NK-92 treated with Interleukin-12 subunit alpha and Interleukin-12 subunit beta, amount 100 ng/mL, for 24 hours (cell line): ENCODE data around the gene RCOR1.

ENCODE experiments used
- DNase-seq: peaks from one replicate; lab custom pipeline; 2025; lab: John Stamatoyannopoulos, UW

The RCOR1 gene

GRCh38 chr14:102726191-102726949 is 133.9 kb downstream of the RCOR1 start:
- DNase-seq, result no peak

GRCh38 chr14:102727336-102728095 is 135.1 kb downstream of the RCOR1 start:
- DNase-seq, result no peak

- DNase-seq, result no peak
These were observed 136.1 kb downstream of the RCOR1 start for GRCh38 chr14:102728501-102728900.

DNA sequence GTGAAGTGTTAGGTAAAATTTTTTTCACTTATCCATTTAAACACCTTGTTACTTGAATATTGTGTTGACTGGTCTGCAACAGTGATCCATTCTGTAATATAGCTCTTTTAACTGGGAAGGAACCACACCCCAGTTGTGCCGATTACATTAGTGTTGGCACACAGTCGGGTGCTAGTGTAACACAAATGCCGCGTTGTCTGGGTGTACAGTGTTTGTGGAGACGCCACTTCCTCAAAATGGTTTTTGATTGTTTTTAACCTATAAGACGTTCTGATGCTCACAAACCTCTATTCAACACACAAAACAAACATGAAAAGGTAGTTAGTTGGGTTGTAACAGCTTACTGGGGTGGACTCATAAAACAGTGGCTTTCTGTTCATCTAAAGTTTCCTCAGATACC is 136.8 kb downstream of the RCOR1 start:
- DNase-seq, result no peak

DNA sequence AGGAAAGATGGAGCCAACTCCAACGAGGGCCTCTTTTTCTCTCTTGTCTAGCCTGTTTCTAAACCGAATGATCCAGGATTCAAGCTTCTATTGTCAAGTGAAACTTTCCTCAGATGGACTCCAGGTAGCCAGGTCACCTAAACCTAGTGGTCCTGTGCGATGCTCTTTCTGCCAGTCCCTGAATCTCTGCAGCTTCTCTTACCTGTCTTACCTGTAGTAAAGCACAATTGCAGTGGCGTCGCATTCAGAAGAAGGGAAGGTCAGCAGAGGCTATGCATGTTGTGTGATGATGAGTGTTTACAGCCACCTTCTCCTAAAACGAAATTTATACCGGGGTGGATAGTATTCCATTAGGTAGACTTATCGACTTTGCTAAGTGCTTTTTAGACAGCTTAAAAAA is 137.4 kb downstream of the RCOR1 start:
- no peak for DNase-seq

DNA sequence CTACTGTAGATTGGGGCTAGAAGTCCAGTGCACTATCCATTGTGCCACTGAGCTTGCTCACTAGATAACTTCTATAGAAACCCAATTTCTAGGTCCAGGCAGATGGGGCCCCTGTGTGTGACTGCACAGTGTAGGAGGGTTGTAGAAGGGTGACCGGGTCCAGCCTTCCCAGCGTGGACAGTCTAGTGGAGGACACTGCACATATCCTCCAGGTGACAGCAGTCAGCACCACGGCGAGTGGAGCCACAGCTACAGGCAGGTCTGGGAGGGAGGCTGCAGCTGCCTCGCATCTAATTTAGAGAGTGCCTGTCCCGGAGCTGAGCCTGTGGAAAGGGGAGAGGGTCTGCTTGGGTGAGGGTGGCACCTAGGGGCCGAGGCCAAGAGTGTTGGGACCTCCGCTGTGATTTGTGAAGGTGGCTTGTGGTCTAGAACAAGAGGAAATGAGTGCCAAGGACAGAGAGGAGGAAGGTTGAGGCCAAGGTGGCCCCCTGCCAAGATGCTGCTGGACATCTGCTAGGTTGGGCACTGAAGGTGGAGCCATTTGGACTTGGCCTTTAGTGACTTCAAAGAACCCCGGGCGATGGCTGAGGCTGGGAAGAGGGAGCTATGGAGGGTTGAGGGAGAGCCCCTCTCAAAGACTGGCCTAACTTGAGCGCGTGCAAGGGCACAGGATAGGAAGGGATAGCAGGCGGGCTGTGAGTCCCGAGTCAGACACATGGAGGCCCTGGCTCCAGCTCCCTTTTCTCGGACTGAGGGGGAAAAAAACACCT is 138.8 kb downstream of the RCOR1 start:
- DNase-seq, result no peak

GRCh38 chr14:102731871-102732800 is 139.7 kb downstream of the RCOR1 start:
- no peak for DNase-seq

DNA sequence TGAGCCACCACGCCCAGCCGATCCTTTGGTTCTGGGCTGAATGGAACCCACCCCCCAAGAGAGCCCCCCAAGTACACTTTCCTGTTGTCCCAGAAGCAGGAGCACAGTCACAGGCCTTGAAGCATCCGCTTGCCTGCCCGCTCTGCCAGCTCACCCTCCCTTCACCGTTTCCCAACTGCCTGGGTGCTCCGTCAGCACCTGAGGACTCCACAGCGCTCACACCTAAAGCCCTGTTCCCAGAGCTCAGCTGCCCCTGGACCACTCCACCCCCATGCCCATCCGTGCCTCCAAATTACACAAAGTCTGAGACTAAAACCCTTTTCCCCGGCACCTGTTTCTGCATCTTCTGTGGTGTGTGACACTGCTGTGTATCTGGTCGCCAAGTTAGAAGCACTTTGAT is 140.5 kb downstream of the RCOR1 start:
- DNase-seq, result no peak

DNA sequence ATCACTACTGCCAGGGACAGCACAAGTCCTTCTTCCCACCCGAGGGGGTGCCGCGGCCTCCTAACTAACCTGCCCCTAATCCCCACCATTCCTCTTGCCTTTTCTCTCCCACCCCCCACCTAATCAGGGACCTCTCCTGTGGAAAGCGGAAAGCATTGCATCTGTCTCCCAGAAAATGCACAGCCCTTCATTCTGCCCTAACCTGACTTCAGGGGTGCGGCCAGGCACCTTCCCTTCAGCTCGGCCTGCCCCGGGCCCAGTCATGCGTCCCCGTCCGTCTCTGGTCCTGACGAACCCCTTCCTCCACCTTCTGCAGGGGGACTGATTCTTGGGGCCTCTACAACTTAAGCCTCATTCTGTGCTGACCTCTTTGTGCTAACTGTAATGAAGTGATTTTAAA is 140.9 kb downstream of the RCOR1 start:
- no peak for DNase-seq

- DNase-seq, result no peak
These were observed 142.0 kb downstream of the RCOR1 start for GRCh38 chr14:102734436-102734835.

DNA sequence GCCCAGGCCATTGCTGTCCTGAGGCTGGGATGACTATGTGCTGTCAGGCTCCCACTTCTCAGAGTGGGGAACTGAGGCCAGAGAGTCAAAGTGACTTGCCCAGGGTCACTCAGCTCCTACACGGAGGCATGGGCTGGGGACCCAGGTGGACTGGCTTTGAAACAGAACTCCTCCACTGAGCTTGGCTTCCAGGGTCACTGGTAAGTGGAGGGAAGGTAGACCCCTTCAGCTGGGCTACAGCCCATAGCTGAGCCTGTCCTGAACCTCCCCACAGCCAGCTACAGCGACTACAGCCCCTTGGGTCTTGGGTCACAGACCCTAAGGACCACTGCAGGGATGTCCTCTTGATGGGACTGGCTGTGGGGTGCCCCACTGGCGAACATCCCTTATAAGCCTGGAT is 144.5 kb downstream of the RCOR1 start:
- DNase-seq, result no peak

- no peak for DNase-seq
These were observed 145.2 kb downstream of the RCOR1 start for GRCh38 chr14:102737402-102738372.

GRCh38 chr14:102738373-102739189 is 146.1 kb downstream of the RCOR1 start:
- no peak for DNase-seq

- no peak for DNase-seq
These were observed 146.7 kb downstream of the RCOR1 start for GRCh38 chr14:102739190-102739469.

DNA sequence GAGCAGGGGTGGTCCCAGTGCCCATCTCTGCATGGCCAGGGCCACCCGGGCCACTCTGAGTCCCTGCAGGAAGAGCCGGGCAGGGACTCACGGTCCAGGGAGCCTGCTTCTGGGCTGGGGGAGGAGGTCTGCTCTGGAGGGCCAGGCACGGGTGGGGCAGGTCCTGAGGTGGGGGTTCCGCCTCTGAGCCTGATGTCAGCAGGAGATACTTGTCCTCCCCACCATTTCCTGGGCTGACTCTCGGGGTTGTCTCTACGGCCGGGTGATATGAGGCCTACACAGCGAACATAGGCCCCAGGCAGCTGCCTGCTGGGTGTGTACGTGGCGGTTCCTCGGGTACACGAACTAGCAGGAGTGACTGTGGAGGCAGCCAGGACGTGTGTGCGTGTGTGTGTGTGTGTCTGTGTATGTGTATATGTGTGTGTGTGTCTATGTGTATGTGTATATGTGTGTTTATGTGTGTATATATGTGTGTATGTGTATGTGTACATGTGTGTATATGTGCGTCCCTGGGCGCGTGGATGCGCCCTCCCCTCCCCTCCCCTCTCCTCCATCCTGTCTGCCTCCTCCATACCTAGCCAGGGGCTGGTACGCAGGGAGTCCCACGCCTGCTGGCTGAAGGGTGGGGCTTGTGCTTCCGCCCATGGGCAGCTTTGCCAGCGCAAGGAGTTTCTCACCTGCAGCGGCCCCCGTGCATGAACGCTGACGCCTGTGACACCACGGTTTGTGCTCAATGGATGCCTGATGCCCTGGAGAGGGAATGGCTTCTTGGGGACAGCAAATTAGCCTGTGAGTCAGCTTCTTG is 154.4 kb downstream of the RCOR1 start:
- no peak for DNase-seq

DNA sequence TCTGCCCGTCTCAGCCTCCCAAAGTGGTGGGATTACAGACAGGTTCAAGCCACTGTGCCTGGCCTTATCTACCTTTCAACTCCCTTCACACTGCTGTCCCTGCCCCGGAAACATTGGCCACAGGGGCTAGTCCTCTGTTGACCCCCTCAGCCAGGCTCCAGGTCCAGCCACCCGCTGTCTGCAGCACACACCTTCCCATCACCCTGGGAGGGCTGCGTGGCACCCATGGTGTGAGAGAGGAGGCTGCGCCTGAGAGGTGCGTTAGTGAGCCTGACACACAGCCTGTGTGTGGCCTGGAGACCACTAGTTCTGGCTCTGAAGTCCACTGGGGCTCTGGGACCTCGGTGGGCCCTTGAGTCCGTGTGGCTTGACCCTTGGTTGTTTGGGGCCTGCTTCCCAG is 156.4 kb downstream of the RCOR1 start:
- no peak for DNase-seq

DNA sequence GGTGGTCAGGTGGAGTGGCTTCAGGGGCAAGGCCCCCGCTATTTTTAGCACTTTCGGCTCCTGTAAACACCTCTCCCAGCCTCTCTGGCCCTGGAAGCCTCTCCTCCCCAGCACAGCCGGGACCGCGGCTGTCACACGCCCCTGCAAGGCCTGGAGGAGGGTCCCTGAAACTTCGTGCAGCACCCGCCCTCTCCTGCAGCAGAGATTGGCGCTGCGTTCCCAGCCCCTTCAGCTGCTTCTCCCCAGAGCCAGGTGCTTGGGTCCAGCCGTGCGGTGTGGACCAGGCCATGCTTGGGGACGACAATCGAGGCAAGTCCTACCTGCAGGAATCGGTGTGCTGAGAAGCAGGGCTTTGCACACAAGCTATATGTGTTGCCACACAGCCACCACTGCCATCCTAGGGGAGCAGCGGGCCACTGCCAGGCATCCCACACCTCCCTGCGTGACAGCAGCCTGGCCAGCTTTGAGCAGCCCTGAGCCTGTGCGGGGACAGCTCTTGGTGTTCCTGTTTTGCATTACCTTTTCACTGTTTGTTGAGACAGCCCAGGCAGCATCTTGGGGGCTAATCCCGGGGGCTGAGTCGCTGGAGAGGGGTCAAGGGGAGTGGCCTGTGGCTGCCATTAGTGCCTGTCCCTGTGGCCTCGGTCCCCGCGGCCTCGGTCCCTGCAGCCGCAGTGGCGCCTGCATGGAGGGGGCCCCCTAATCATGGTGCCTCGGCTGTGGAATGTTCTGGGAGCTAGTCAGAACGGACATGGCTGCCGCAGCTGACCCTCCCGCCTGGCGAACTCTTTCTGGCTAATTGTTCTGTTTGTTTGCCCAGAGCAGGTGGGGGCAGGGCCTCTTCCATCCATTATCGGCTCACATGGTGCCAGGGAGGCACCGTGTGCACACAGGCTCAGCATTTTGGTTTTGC is 157.2 kb downstream of the RCOR1 start:
- DNase-seq, result no peak

DNA sequence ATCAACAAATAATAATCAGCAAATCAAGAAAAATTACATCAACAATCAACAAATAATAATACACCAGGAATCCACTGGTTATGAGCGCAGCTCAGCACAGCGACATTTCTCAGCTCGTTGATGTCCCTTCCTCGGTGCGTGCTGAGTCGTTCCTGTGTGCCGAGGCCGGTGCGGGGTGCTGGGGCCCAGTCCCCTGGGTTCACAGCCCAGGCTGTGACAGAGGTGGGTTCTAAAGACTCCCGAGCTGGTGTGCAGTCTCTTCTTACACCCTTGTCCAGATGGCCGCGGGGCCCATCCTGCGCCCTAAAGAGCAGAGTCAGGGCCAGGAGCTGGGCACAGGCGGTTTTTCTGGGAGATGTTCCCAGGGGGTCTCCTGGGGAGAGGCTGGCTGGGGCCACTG is 157.9 kb downstream of the RCOR1 start:
- DNase-seq, result no peak
